IMR-90 (cell line): ENCODE results near the gene HDAC6. TPM values are rescaled to one million over a fixed set of nuclear protein-coding genes. Genes with fewer than 3 reads are reported as not detected.

Experiments used
- ATAC-seq: fragments of 200-7000 bp; cut with Tn5 transposase; 2 replicates; pipeline ENCODE4 v1.9.1; 2020; ENCODE audit warnings: low read depth, mild to moderate bottlenecking, moderate library complexity
- BruUV-seq: library from RNA; stranded (reverse); fragments of 400-500 nt; replicated peaks from 2 replicates; lab custom pipeline; 2021; lab: Mats Ljungman, UMichigan
- CTCF ChIA-PET: fragments of 300-600 bp; formaldehyde crosslinking; extraction: SDS; loops from one replicate; lab custom pipeline; 2021; ENCODE audit warnings: antibody characterized with exemption; lab: Yijun Ruan, JAX
- POLR2A ChIA-PET: fragments of 300-600 bp; sonication (Branson Sonifier 250); formaldehyde crosslinking; loops from one replicate; lab custom pipeline; 2022; ENCODE audit warnings: antibody characterized with exemption; ENCODE audit not compliant: unreplicated experiment; lab: Charles Lee
- DNase-seq: peaks from one replicate; pipeline ENCODE4 v3.0.0; 2013
- H2AFZ ChIP-seq: replicated peaks from 2 replicates; pipeline ENCODE3; 2013; ENCODE audit warnings: low read length, mild to moderate bottlenecking; ENCODE audit not compliant: poor library complexity
- H2AK5ac ChIP-seq: 2 replicates; pipeline ENCODE4 v1.6.1; 2013; ENCODE audit warnings: low read depth, low read length, inconsistent platforms
- H2AK9ac ChIP-seq: replicated peaks from 2 replicates; pipeline ENCODE3; 2013; ENCODE audit warnings: mild to moderate bottlenecking, low read depth, low read length, moderate library complexity; ENCODE audit not compliant: poor library complexity
- H2BK120ac ChIP-seq: 2 replicates; pipeline ENCODE4 v1.6.1; 2013; ENCODE audit warnings: low read depth, low read length, inconsistent platforms
- H2BK15ac ChIP-seq: 3 replicates; pipeline ENCODE4 v1.6.1; 2013; ENCODE audit warnings: low read depth, low read length, inconsistent platforms
- H2BK20ac ChIP-seq: 2 replicates; pipeline ENCODE4 v1.6.1; 2013; ENCODE audit warnings: low read depth, mild to moderate bottlenecking, inconsistent platforms, low read length, moderate library complexity
- H2BK5ac ChIP-seq: 2 replicates; pipeline ENCODE4 v1.6.1; 2013; ENCODE audit warnings: mild to moderate bottlenecking, low read depth, low read length, inconsistent platforms; ENCODE audit not compliant: poor library complexity, severe bottlenecking
- H3K14ac ChIP-seq: replicated peaks from 2 replicates; pipeline ENCODE4 v1.6.1; 2013; ENCODE audit warnings: low read depth, low read length, inconsistent platforms
- H3K18ac ChIP-seq: 2 replicates; pipeline ENCODE4 v1.6.1; 2013; ENCODE audit warnings: low read depth, low read length, control low read depth
- H3K23ac ChIP-seq: 2 replicates; pipeline ENCODE4 v1.6.1; 2013; ENCODE audit warnings: low read depth, low read length, inconsistent platforms
- H3K27ac ChIP-seq: 2 replicates; pipeline ENCODE4 v1.5.1; 2013; ENCODE audit warnings: mild to moderate bottlenecking, control low read depth, low read length; ENCODE audit not compliant: insufficient read depth
- H3K27me3 ChIP-seq: 2 replicates; pipeline ENCODE4 v1.6.1; 2013; ENCODE audit warnings: low read length; ENCODE audit not compliant: control insufficient read depth, insufficient read depth
- H3K36me3 ChIP-seq: 2 replicates; pipeline ENCODE4 v1.6.1; 2013; ENCODE audit warnings: low read length, mixed read lengths; ENCODE audit not compliant: control insufficient read depth, insufficient read depth
- H3K4ac ChIP-seq: 2 replicates; pipeline ENCODE4 v1.6.1; 2013; ENCODE audit warnings: low read depth, low read length, inconsistent platforms
- H3K4me1 ChIP-seq: 2 replicates; pipeline ENCODE4 v1.6.1; 2013; ENCODE audit warnings: low read length, mixed read lengths; ENCODE audit not compliant: control insufficient read depth, insufficient read depth
- H3K4me2 ChIP-seq: 2 replicates; pipeline ENCODE4 v1.6.1; 2013; ENCODE audit warnings: low read depth, mild to moderate bottlenecking, control low read depth, low read length, moderate library complexity
- H3K4me3 ChIP-seq: 2 replicates; pipeline ENCODE4 v1.5.1; 2013; ENCODE audit warnings: low read depth, mild to moderate bottlenecking, control low read depth, low read length, moderate library complexity; ENCODE audit not compliant: insufficient read depth
- H3K56ac ChIP-seq: 2 replicates; pipeline ENCODE4 v1.6.1; 2013; ENCODE audit warnings: low read length, inconsistent platforms; ENCODE audit not compliant: insufficient read depth; ENCODE audit errors: extremely low read depth
- H3K79me1 ChIP-seq, 2 experiments: 2 replicates each; pipeline ENCODE4 v1.6.1; 2013; ENCODE audit warnings: low read length in 2 of 2, inconsistent platforms in 1 of 2, low read depth in 1 of 2
- H3K9ac ChIP-seq: 2 replicates; pipeline ENCODE4 v1.6.1; 2013; ENCODE audit warnings: low read depth, low read length, control low read depth
- H3K9me1 ChIP-seq: 2 replicates; pipeline ENCODE4 v1.6.1; 2013; ENCODE audit warnings: low read length, inconsistent platforms; ENCODE audit not compliant: insufficient read depth
- H3K9me3 ChIP-seq: 2 replicates; pipeline ENCODE4 v1.6.1; 2013; ENCODE audit warnings: low read length; ENCODE audit not compliant: control insufficient read depth, insufficient read depth
- H4K20me1 ChIP-seq: 2 replicates; pipeline ENCODE4 v1.6.1; 2013; ENCODE audit warnings: low read length, inconsistent platforms; ENCODE audit not compliant: insufficient read depth
- H4K5ac ChIP-seq: 2 replicates; pipeline ENCODE4 v1.6.1; 2013; ENCODE audit warnings: mild to moderate bottlenecking, low read depth, low read length, control low read depth
- H4K8ac ChIP-seq, 2 experiments: 2 replicates each; pipeline ENCODE4 v1.6.1; 2013; ENCODE audit warnings: low read depth in 2 of 2, low read length in 2 of 2, control low read depth in 1 of 2, inconsistent platforms in 1 of 2
- H4K91ac ChIP-seq: 2 replicates; pipeline ENCODE4 v1.6.1; 2013; ENCODE audit warnings: low read depth, low read length, inconsistent platforms; ENCODE audit not compliant: insufficient read depth
- BHLHE40 ChIP-seq: fragments of 150-350 bp; IDR thresholded peaks from 2 replicates; pipeline ENCODE4 v1.6.1; 2016; ENCODE audit warnings: mild to moderate bottlenecking, low read depth, low read length
- CHD1 ChIP-seq: IDR thresholded peaks from 2 replicates; pipeline ENCODE4 v1.6.1; 2012; ENCODE audit warnings: low read depth, low read length, improper control_type of control experiment
- CTCF ChIP-seq: conservative IDR thresholded peaks from 2 replicates; pipeline ENCODE4 v1.5.1; 2012; ENCODE audit warnings: mild to moderate bottlenecking, low read depth, low read length, improper control_type of control experiment
- ELK1 ChIP-seq: fragments of 150-350 bp; IDR thresholded peaks from 2 replicates; pipeline ENCODE4 v1.6.1; 2016; ENCODE audit warnings: low read depth, mild to moderate bottlenecking, low read length, moderate library complexity, borderline replicate concordance
- FOS ChIP-seq: fragments of 150-350 bp; IDR thresholded peaks from 2 replicates; pipeline ENCODE4 v1.6.1; 2016; ENCODE audit warnings: low read depth, low read length
- MAFK ChIP-seq: IDR thresholded peaks from 2 replicates; pipeline ENCODE4 v1.6.1; 2012; ENCODE audit warnings: low read depth, low read length, improper control_type of control experiment
- MAZ ChIP-seq: IDR thresholded peaks from 2 replicates; pipeline ENCODE4 v1.6.1; 2012; ENCODE audit warnings: low read depth, mild to moderate bottlenecking, low read length, improper control_type of control experiment, moderate library complexity, borderline replicate concordance
- NFE2L2 ChIP-seq: fragments of 150-350 bp; IDR thresholded peaks from 2 replicates; pipeline ENCODE4 v1.6.1; 2016; ENCODE audit warnings: low read depth, mild to moderate bottlenecking, low read length
- POLR2A ChIP-seq: IDR thresholded peaks from 2 replicates; pipeline ENCODE4 v1.6.1; 2012; ENCODE audit warnings: mild to moderate bottlenecking, low read depth, low read length
- USF2 ChIP-seq: fragments of 150-350 bp; IDR thresholded peaks from 2 replicates; pipeline ENCODE4 v1.6.1; 2017; ENCODE audit warnings: mild to moderate bottlenecking, antibody characterized with exemption, low read length, low read depth
- WGBS, 2 experiments: methylation state at CpG; one replicate each; pipeline versions ENCODE4 v1.1.5 to v1.1.7; 2013; ENCODE audit warnings: missing lambda C conversion rate in 2 of 2; ENCODE audit not compliant: insufficient read length in 1 of 2; ENCODE audit errors: extremely low coverage in 2 of 2; 5-methylcytosine and 5-hydroxymethylcytosine counted together
- dilution Hi-C: fragments of 300-500 bp; cut with HindIII; formaldehyde crosslinking; loops from one replicate; pipeline ENCODE4 v1.14.3; 2018; ENCODE audit warnings: low sequenced_read_pairs; ENCODE audit not compliant: unreplicated experiment
- in situ Hi-C: fragments of 300-500 bp; cut with MboI; formaldehyde crosslinking; loops from 3 replicates; pipeline ENCODE4 v1.14.3; 2019; ENCODE audit warnings: low sequenced_read_pairs, inconsistent platforms, mixed read lengths
- intact Hi-C: fragments of 100-400 bp; cut with micrococcal nuclease; formaldehyde crosslinking; loops from 2 replicates; pipeline ENCODE4 v1.10.0; 2022
- polyA plus RNA-seq, 3 experiments: library from polyadenylated mRNA; depleted of rRNA; stranded (reverse); fragments of >200 nt; gene quantifications; 2 replicates each; pipeline ENCODE4 v1.2.3, GENCODE V29; 2012; ENCODE audit warnings: low replicate concordance in 1 of 3
- total RNA-seq: library from RNA; depleted of rRNA; stranded (reverse); fragments of >200 nt; gene quantifications from 2 replicates; pipeline ENCODE4 v1.2.3, GENCODE V29; 2012

HDAC6 gene
- total and polyA plus RNA-seq, 2 of the 4 experiments (the other 2 are of a cell fraction), result 16.8 to 26.3 TPM

- no peak overlapping the region for H3K27ac ChIP-seq
- H3K9ac ChIP-seq, result no peak overlapping the region
- H3K9me1 ChIP-seq, result no peaks in the 10 kb centered on the region
- DNase-seq, result no peak
- no peak overlapping the region for H2BK5ac ChIP-seq
- ATAC-seq, result no peak
- no peaks in the 10 kb centered on the region; the same call in 1 of the 2 replicates for H4K20me1 ChIP-seq
- H2BK15ac ChIP-seq, result no peak overlapping the region
- no peak overlapping the region for H3K4me2 ChIP-seq
- no peak overlapping the region for H3K14ac ChIP-seq
- ChIA-PET POLR2A (no interaction called here), CTCF (no interaction called here)
- dilution Hi-C loops, result no loop called here
- in situ Hi-C loops, result no loop called here
- H3K56ac ChIP-seq, result no peak overlapping the region
- H2AK5ac ChIP-seq, result no peak overlapping the region
- H4K5ac ChIP-seq, result no peak overlapping the region
- TF ChIP-seq MAZ (no peak), ELK1 (no peak), FOS (no peak), POLR2A (no peak), CHD1 (no peak), MAFK (no peak), BHLHE40 (no peak), CTCF (no peak), NFE2L2 (no peak), USF2 (no peak)
- peaks cover 22% of the 10 kb centered on the region for H3K27me3 ChIP-seq
- intact Hi-C loops, result no loop called here
- H3K4me3 ChIP-seq, result no peak overlapping the region
- no peak overlapping the region for H3K4ac ChIP-seq
- no peaks in the 10 kb centered on the region for H3K79me1 ChIP-seq
- H2AK9ac ChIP-seq, result no peak overlapping the region
- no peak overlapping the region for H2BK20ac ChIP-seq
- no peak overlapping the region for H2AFZ ChIP-seq
- H2BK120ac ChIP-seq, result no peak overlapping the region
- H3K18ac ChIP-seq, result no peak overlapping the region
- H3K9me3 ChIP-seq, result no peaks in the 10 kb centered on the region
- H4K8ac ChIP-seq, result no peak overlapping the region
- BruUV-seq, result no TSS peak
- H4K91ac ChIP-seq, result no peak overlapping the region
- 28 to 100% methylated on average over 1 to 6 of the region's 6 CpGs for WGBS, 2 experiments
- H3K36me3 ChIP-seq, result no peaks in the 10 kb centered on the region
- no peaks in the 10 kb centered on the region for H3K4me1 ChIP-seq
- H3K23ac ChIP-seq, result no peak overlapping the region
These were observed 14.9 kb upstream of the HDAC6 start for GRCh38 chrX:48786825-48787504.
